HTR-8/SVneo (cell line): ENCODE results near the gene SCIN.
"Not testable (repeated sequence)": the region's sequence is repeated elsewhere in the genome, so short reads cannot be mapped to it uniquely, and the experiment has no call there.

Source experiments
- DNase-seq: peaks from one replicate; pipeline ENCODE4 v3.0.0; 2011; ENCODE audit warnings: low spot score, mixed read lengths; ENCODE audit not compliant: insufficient read length
- FAIRE-seq: peaks from 2 replicates; lab custom pipeline; 2011; peaks lifted over from hg19 to GRCh38; lab: Jason Lieb, UNC

SCIN gene

DNA sequence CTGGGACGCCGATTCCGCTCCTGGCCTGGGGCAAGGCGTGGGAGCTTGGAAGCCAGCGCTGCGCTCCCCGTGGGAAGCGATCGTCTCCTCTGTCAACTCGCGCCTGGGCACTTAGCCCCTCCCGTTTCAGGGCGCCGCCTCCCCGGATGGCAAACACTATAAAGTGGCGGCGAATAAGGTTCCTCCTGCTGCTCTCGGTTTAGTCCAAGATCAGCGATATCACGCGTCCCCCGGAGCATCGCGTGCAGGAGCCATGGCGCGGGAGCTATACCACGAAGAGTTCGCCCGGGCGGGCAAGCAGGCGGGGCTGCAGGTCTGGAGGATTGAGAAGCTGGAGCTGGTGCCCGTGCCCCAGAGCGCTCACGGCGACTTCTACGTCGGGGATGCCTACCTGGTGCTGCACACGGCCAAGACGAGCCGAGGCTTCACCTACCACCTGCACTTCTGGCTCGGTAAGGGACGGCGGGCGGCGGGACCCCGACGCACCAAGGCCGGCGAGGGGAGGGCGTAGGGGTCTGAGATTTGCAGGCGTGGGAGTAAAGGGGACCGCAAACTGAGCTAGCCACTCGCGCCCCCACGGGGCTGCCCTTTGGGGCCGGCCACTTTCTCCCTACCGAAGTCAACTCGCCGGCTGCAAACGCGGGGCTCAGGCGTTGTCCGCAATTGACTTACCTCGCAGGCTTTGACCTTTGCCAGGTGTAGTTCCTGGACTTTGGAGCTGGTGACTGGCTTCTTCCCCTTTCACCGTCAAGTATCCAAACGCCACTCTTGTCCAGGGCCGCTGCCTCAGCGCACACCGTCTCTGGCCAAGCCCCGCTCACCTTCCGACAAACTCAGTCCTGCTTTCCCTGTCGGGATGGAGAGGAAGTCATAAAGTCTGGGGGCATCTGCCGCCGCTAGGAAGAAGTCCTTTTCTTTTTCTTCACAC, at the start of gene SCIN:
Gene SCIN (plus strand): TSS at position 187 of the 928 bp plus-strand sequence. CDS start 67 bp downstream, at position 254.
- FAIRE-seq (no peak), DNase-seq (peak; percentile 35)

DNA sequence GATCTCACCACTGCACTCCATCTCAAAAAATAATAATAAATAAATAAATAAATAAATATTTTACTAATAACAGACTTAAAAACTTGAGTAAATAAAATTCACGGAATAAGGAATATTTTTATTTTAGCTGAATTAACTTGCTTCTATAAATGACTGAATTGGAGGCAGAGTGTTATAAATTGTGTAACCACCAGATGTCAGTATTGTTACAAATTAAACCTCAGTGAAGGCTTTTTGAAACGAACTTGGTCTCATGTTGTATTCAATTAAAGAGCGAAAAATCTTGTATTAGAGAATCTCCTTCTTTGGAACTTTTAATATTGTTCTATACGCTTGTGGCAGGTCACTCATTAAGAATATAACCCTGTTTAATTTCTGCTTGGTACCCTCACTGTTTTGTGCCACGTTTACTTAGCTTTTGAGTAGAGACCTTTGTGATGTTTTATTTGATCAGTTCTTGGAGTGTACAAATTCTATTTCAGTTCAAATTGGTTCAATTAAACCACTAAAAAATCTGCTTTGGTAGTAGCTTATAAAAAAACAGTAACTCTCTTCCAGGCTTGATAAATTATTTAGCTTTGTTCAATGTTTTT, 45.6 kb upstream of the SCIN start:
- DNase-seq, result peak; percentile 33
- no peak for FAIRE-seq

- not testable (repeated sequence) for DNase-seq, FAIRE-seq
These were observed 43.8 kb upstream of the SCIN start for GRCh38 chr7:12526693-12527092.

- peak; percentile 55 for FAIRE-seq
- DNase-seq, result not testable (repeated sequence)
These were observed 42.9 kb upstream of the SCIN start for GRCh38 chr7:12527670-12528069.

DNA sequence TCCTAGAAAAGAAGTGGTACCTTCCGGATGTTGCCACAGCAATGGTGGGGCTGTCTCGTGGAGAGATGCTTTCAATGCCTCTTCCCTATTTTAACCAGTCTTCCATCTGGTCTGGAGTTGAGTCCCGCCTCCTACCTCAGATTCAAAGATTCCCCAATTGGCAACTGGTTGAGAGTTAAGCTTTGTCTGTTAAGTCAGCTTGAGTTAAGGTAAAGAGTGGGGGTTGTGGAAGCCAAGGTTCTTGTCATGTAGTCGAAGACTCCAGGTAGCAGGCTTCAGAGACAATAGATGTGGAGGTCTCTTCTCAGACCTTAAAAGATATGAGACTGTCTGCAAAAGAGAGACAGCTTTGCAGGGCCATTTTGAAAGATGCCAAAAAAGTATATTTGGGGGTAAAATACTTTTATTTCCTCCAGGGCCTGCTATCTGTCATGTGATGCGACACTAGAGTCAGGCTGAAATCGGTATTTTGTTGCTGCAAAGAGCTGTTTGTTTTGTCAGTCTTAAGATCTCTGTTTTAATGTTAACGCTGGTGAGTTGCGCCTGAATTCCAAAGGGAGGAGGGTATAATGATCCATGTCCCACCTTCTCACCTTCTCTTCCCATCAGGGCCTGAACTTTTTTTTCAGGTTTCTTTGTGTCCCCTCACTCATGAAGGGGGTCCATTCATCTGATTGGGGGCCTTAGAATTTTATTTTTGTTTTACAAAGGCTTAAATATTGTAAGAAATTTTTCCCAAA, 40.4 kb upstream of the SCIN start:
- DNase-seq (no peak), FAIRE-seq (no peak)

- FAIRE-seq (no peak), DNase-seq (no peak)
These were observed 38.7 kb upstream of the SCIN start for GRCh38 chr7:12531784-12532183.

DNA sequence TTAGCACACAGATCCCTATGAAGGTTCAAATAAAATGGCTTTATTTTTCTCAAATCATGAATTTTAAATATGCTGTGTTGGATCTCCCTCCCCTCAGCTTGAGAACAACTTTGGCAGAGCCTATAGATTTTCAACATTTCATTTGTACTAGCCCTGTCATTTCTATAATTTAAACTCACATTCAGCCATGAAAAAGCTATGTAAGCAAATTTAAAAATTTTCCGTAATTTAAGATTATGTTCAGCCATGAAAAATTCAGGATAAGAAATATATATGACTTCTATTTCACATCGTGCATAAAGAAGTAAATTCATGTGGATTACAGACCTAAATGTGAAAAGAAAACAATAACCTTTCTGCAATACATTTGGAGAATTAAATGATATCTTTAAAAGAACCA, 36.5 kb upstream of the SCIN start:
- DNase-seq (no peak), FAIRE-seq (no peak)

- no peak for DNase-seq
- no peak for FAIRE-seq
These were observed 30.8 kb upstream of the SCIN start for GRCh38 chr7:12539681-12540080.

DNA sequence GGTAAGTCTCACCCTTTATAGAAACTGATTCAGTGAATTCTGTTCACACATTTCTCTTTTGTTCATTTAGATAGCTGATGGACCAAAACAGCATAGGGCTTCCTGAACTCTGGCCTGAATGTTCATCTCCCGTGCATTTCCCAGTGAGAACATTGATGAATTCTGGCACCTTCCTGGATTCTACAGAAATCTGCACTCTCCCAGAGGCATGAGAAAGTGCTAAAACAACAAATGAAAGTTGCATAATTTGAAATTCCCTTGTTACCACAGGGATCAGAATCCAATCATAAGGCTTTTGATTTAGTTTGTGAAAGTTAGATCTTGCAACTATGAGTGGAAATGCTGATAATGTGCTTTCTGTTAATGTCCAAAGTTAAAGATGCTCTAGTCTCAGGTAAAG, 29.7 kb upstream of the SCIN start:
- FAIRE-seq, result no peak
- no peak for DNase-seq

DNA sequence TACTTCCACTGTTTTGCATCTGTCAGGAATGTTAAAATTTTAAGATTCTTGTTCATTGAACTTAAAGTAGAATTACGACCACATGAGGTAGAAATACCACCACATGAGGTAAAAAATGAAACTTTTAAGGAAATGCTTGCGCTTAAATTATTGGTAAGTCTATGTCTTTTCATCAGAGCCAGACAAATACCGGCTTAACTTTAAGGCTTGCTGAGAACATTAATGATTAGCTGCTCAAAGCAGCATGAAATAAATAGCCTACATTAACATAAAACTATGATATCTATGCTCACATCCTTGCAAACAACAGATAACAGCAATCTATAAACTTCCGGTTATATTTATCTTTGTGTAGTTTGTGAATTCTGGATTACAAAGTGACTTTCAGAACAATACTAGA, 26.9 kb upstream of the SCIN start:
- DNase-seq, result no peak
- FAIRE-seq, result no peak

- FAIRE-seq, result no peak
These were observed 21.4 kb upstream of the SCIN start for GRCh38 chr7:12549106-12549505.

DNA sequence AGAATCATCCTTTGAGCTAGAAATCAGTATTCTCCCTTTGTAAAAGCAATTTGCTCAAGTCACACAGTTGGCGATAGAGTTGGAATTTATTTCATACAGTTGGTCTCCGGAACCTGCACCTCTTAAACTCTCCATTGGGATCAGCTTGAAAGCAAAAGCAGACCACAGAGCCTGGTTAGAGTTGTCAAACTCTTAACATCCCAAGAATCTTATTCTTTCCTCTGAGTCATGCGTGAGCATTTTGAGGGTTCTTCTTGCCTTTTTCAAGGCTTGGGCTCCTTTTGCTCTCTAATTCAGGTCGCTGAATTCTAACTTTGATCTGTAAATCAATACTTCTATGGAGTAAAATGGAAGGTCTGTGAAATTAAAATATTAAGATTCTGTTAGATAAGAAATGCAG, 19.6 kb upstream of the SCIN start:
- peak; percentile 14 for DNase-seq
- FAIRE-seq, result no peak

More at GRCh38 chr7:12549106-12549505, 21.4 kb upstream of the SCIN start:
- DNase-seq, result no peak

DNA sequence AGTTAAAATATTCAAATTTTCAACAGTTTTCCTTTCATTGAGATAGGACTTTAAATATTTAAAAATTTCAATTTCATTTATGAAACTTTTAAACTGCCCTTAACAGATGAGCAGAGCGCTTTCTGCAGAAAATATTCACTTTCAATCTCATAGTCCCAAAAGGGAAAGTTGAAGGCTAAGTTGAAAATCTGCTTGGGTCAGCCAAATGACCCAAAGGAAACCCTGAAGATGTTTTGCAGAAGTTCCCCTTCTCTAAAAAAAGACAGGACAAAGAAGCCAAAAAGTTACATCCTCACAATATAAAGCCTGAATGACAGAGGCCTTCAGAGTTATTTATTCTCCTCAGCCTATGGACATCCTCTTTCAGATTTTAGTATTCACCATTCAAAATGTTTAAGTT, 17.6 kb upstream of the SCIN start:
- no peak for DNase-seq
- no peak for FAIRE-seq

GRCh38 chr7:12553416-12553815, 17.1 kb upstream of the SCIN start:
- DNase-seq (no peak), FAIRE-seq (no peak)

DNA sequence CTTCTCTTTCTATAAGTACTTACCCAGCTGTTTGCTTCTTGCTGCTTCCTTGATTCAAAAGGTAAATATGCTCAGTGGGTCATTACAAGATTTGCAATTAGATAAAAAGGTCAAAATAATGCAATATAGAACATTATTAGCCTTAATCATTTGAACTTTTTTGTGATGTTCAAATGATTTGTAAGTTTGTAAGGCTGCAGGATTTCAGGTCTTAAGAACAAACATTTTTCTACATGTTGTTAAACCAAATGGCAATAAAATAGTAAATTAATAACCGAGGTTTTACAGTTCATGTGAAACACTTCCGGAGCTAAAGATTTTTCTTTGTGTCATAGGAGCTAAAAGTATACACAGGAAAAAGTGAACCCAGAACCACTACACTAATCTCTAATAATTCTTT, 16.2 kb upstream of the SCIN start:
- DNase-seq (no peak), FAIRE-seq (no peak)

DNA sequence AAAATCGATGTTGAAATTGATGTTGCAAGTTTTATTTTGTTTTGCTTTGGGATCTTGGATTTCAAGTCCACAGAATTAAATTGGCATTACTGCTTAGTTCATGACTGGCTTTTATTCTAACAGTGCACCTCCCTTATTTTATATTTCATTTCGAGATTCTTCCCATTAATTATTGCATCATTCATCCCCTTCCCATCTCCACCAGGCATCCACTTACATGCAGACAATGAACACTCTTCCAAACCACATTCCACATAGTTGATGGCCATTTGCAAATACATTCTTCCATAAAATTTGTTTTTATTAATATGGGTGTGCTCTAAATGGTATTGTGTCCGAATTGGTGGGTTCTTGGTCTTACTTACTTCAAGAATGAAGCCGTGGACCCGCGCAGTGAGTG, 15.6 kb upstream of the SCIN start:
- no peak for FAIRE-seq
- DNase-seq, result no peak

- FAIRE-seq, result not testable (repeated sequence)
These were observed 14.8 kb upstream of the SCIN start for GRCh38 chr7:12555695-12556094.

GRCh38 chr7:12556139-12556792, 14.3 kb upstream of the SCIN start:
- not testable (repeated sequence) for DNase-seq, FAIRE-seq

More at GRCh38 chr7:12555695-12556094, 14.8 kb upstream of the SCIN start:
- not testable (repeated sequence) for DNase-seq

- DNase-seq (peak; percentile 9), FAIRE-seq (no peak)
These were observed 13.2 kb upstream of the SCIN start for GRCh38 chr7:12557282-12557681.
